ENCODE data around the gene GIGYF1. TPM values are rescaled to one million over a fixed set of nuclear protein-coding genes. Genes with fewer than 3 reads are reported as not detected.

Gene GIGYF1
- total and polyA plus RNA-seq, 2 of the 4 experiments (the other 2 are of a cell fraction) = 3.0 to 10.7 TPM

Other genes starting within 250 kb of the GIGYF1 start
- 0.54 and 1.1 TPM in 2 replicates for gene SPACDR, start 230.0 kb downstream of the GIGYF1 start, total RNA-seq (2012; rRNA removed)
- gene SPACDR, start 230.0 kb downstream of the GIGYF1 start, polyA plus RNA-seq (2012; rRNA removed) = 1.3 and 2.1 TPM in 2 replicates
- 9.3 and 10.0 TPM in 2 replicates for gene TSC22D4, start 215.0 kb downstream of the GIGYF1 start, total RNA-seq (2012; rRNA removed)
- gene TSC22D4, start 215.0 kb downstream of the GIGYF1 start, polyA plus RNA-seq (2012; rRNA removed) = 29.9 and 32.4 TPM in 2 replicates
- gene NYAP1, start 210.3 kb downstream of the GIGYF1 start, total RNA-seq (2012; rRNA removed) = 0.18 and 0.28 TPM in 2 replicates
- 1.3 and 1.5 TPM in 2 replicates for gene NYAP1, start 210.3 kb downstream of the GIGYF1 start, polyA plus RNA-seq (2012; rRNA removed)
- 3.0 and 4.2 TPM in 2 replicates for gene AGFG2, start 155.0 kb downstream of the GIGYF1 start, total RNA-seq (2012; rRNA removed)
- gene AGFG2, start 155.0 kb downstream of the GIGYF1 start, polyA plus RNA-seq (2012; rRNA removed) = 10.0 and 14.2 TPM in 2 replicates
- gene SAP25, start 120.3 kb downstream of the GIGYF1 start, total RNA-seq (2012; rRNA removed) = not detected in 2 replicates
- gene SAP25, start 120.3 kb downstream of the GIGYF1 start, polyA plus RNA-seq (2012; rRNA removed) = 1.8 and 2.3 TPM in 2 replicates
- 5.0 and 6.1 TPM in 2 replicates for gene LRCH4, start 108.1 kb downstream of the GIGYF1 start, total RNA-seq (2012; rRNA removed)
- gene LRCH4, start 108.1 kb downstream of the GIGYF1 start, polyA plus RNA-seq (2012; rRNA removed) = 41.3 and 42.2 TPM in 2 replicates
- gene FBXO24, start 107.9 kb downstream of the GIGYF1 start, total RNA-seq (2012; rRNA removed) = 0.28 and 0.54 TPM in 2 replicates
- 0.29 and 0.43 TPM in 2 replicates for gene FBXO24, start 107.9 kb downstream of the GIGYF1 start, polyA plus RNA-seq (2012; rRNA removed)
- 22.6 and 25.6 TPM in 2 replicates for gene PCOLCE, start 91.9 kb downstream of the GIGYF1 start, total RNA-seq (2012; rRNA removed)
- 364 and 385 TPM in 2 replicates for gene PCOLCE, start 91.9 kb downstream of the GIGYF1 start, polyA plus RNA-seq (2012; rRNA removed)
- 2.2 and 2.3 TPM in 2 replicates for gene MOSPD3, start 81.7 kb downstream of the GIGYF1 start, total RNA-seq (2012; rRNA removed)
- 23.2 and 30.0 TPM in 2 replicates for gene MOSPD3, start 81.7 kb downstream of the GIGYF1 start, polyA plus RNA-seq (2012; rRNA removed)
- gene TFR2, start 52.7 kb downstream of the GIGYF1 start, total RNA-seq (2012; rRNA removed) = under 0.01 and 0.18 TPM in 2 replicates
- gene TFR2, start 52.7 kb downstream of the GIGYF1 start, polyA plus RNA-seq (2012; rRNA removed) = 0.24 and 0.50 TPM in 2 replicates
- gene ACTL6B, start 37.8 kb downstream of the GIGYF1 start, total RNA-seq (2012; rRNA removed) = not detected in 2 replicates
- not detected in 2 replicates for gene ACTL6B, start 37.8 kb downstream of the GIGYF1 start, polyA plus RNA-seq (2012; rRNA removed)
- 62.0 and 67.5 TPM in 2 replicates for gene GNB2, start 20.5 kb downstream of the GIGYF1 start, total RNA-seq (2012; rRNA removed)
- 245 and 279 TPM in 2 replicates for gene GNB2, start 20.5 kb downstream of the GIGYF1 start, polyA plus RNA-seq (2012; rRNA removed)
- gene POP7, start 11.9 kb upstream of the GIGYF1 start, total RNA-seq (2012; rRNA removed) = 14.9 and 16.9 TPM in 2 replicates
- 38.0 and 50.5 TPM in 2 replicates for gene POP7, start 11.9 kb upstream of the GIGYF1 start, polyA plus RNA-seq (2012; rRNA removed)
- gene EPO, start 26.2 kb upstream of the GIGYF1 start, total RNA-seq (2012; rRNA removed) = not detected in 2 replicates
- not detected in 2 replicates for gene EPO, start 26.2 kb upstream of the GIGYF1 start, polyA plus RNA-seq (2012; rRNA removed)
- not detected in 2 replicates for gene ZAN, start 39.3 kb upstream of the GIGYF1 start, total RNA-seq (2012; rRNA removed)
- gene ZAN, start 39.3 kb upstream of the GIGYF1 start, polyA plus RNA-seq (2012; rRNA removed) = not detected in 2 replicates
- gene EPHB4, start 133.3 kb upstream of the GIGYF1 start, total RNA-seq (2012; rRNA removed) = 35.0 and 36.4 TPM in 2 replicates
- gene EPHB4, start 133.3 kb upstream of the GIGYF1 start, polyA plus RNA-seq (2012; rRNA removed) = 34.5 and 35.0 TPM in 2 replicates
- 3.3 and 4.5 TPM in 2 replicates for gene SLC12A9, start 158.5 kb upstream of the GIGYF1 start, total RNA-seq (2012; rRNA removed)
- gene SLC12A9, start 158.5 kb upstream of the GIGYF1 start, polyA plus RNA-seq (2012; rRNA removed) = 16.2 and 17.7 TPM in 2 replicates
- 36.4 and 39.2 TPM in 2 replicates for gene TRIP6, start 173.1 kb upstream of the GIGYF1 start, total RNA-seq (2012; rRNA removed)
- gene TRIP6, start 173.1 kb upstream of the GIGYF1 start, polyA plus RNA-seq (2012; rRNA removed) = 72.3 and 89.0 TPM in 2 replicates
- gene SRRT, start 180.9 kb upstream of the GIGYF1 start, total RNA-seq (2012; rRNA removed) = 41.4 and 45.3 TPM in 2 replicates
- gene SRRT, start 180.9 kb upstream of the GIGYF1 start, polyA plus RNA-seq (2012; rRNA removed) = 89.5 and 93.5 TPM in 2 replicates
- 0.28 and 0.36 TPM in 2 replicates for gene UFSP1, start 195.5 kb upstream of the GIGYF1 start, total RNA-seq (2012; rRNA removed)
- 1.0 TPM in 2 replicates for gene UFSP1, start 195.5 kb upstream of the GIGYF1 start, polyA plus RNA-seq (2012; rRNA removed)
- gene ACHE, start 201.6 kb upstream of the GIGYF1 start, total RNA-seq (2012; rRNA removed) = not detected in 2 replicates
- gene ACHE, start 201.6 kb upstream of the GIGYF1 start, polyA plus RNA-seq (2012; rRNA removed) = 0.41 and 0.65 TPM in 2 replicates

All from IMR-90 (cell line).